Measurements from ENCODE around the gene ASB18.

GRCh38 chr2:236180831-236181453, 83.3 kb downstream of the ASB18 start:
- TF ChIP-seq EGR1 (IDR thresholded peaks at IDR 0.05; ENCODE audit: low read depth) (no peak), EZH2phosphoT487 (IDR thresholded peaks at IDR 0.05; ENCODE audit: borderline replicate concordance) (no peak), CBX3 (IDR thresholded peaks at IDR 0.05; ENCODE audit: low read depth) (no peak), POLR2A (IDR thresholded peaks at IDR 0.05; ENCODE audit: borderline replicate concordance, extremely low read depth, insufficient read depth, insufficient read length) (no peak), CTCF (IDR thresholded peaks at IDR 0.05 in 2 of 3, conservative IDR thresholded peaks at IDR 0.05 in 1 of 3; ENCODE audit: borderline replicate concordance in 1 of 3, insufficient read depth in 1 of 3, low read depth in 2 of 3, low read length in 2 of 3) (peak; percentile 62 to 81 (median 76)), YY1 (IDR thresholded peaks at IDR 0.05; ENCODE audit: extremely low read depth, insufficient replicate concordance, low read depth, low read length) (no peak), JUND (IDR thresholded peaks at IDR 0.05) (no peak), REST (IDR thresholded peaks at IDR 0.05; ENCODE audit: low read depth) (no peak), ZBTB33 (IDR thresholded peaks at IDR 0.05; ENCODE audit: extremely low read depth, insufficient replicate concordance, low read length) (no peak), MAX (IDR thresholded peaks at IDR 0.05) (no peak), POLR2AphosphoS5 (IDR thresholded peaks at IDR 0.05; ENCODE audit: low read depth, low read length) (no peak), ZFX (IDR thresholded peaks at IDR 0.05) (no peak), SRF (IDR thresholded peaks at IDR 0.05; ENCODE audit: low read depth) (no peak), ELF1 (IDR thresholded peaks at IDR 0.05; ENCODE audit: borderline replicate concordance, low read depth) (no peak)
